DMS 273 treated with DMSO at 0.1 percent for 48 hours (cell line): ENCODE results near the gene NCOR2.
"Not testable (repeated sequence)": the region's sequence is repeated elsewhere in the genome, so short reads cannot be mapped to it uniquely, and the experiment has no call there.

Experiments
- DNase-seq: peaks from one replicate; lab custom pipeline; 2025; lab: John Stamatoyannopoulos, UW

NCOR2 gene

GRCh38 chr12:124601706-124602105 is 34.3 kb upstream of the NCOR2 start:
- no peak for DNase-seq

- DNase-seq = no peak
Observed at GRCh38 chr12:124599074-124599999, 31.9 kb upstream of the NCOR2 start.

GRCh38 chr12:124597041-124597440 is 29.6 kb upstream of the NCOR2 start:
- DNase-seq = no peak

- no peak for DNase-seq
Observed at GRCh38 chr12:124595444-124595843, 28.0 kb upstream of the NCOR2 start.

GRCh38 chr12:124594851-124595250 is 27.4 kb upstream of the NCOR2 start:
- no peak for DNase-seq

GRCh38 chr12:124593851-124594401 is 26.5 kb upstream of the NCOR2 start:
- no peak for DNase-seq

- no peak for DNase-seq
Observed at GRCh38 chr12:124593176-124593575, 25.8 kb upstream of the NCOR2 start.

GRCh38 chr12:124592481-124593160 is 25.2 kb upstream of the NCOR2 start:
- DNase-seq = no peak

- no peak for DNase-seq
Observed at GRCh38 chr12:124592050-124592449, 24.6 kb upstream of the NCOR2 start.

- DNase-seq = no peak
Observed at GRCh38 chr12:124590447-124590846, 23.0 kb upstream of the NCOR2 start.

GRCh38 chr12:124588751-124589267 is 21.4 kb upstream of the NCOR2 start:
- DNase-seq = no peak

- no peak for DNase-seq
Observed at GRCh38 chr12:124588018-124588634, 20.7 kb upstream of the NCOR2 start.

GRCh38 chr12:124586756-124587155 is 19.3 kb upstream of the NCOR2 start:
- DNase-seq = no peak

GRCh38 chr12:124584494-124584893 is 17.1 kb upstream of the NCOR2 start:
- not testable (repeated sequence) for DNase-seq

- no peak for DNase-seq
Observed at GRCh38 chr12:124583854-124584253, 16.4 kb upstream of the NCOR2 start.

- DNase-seq = no peak
Observed at GRCh38 chr12:124582108-124582424, 14.7 kb upstream of the NCOR2 start.

- no peak for DNase-seq
Observed at GRCh38 chr12:124581307-124582107, 14.1 kb upstream of the NCOR2 start.

GRCh38 chr12:124579921-124580517 is 12.6 kb upstream of the NCOR2 start:
- no peak for DNase-seq

- no peak for DNase-seq
Observed at GRCh38 chr12:124578854-124579253, 11.4 kb upstream of the NCOR2 start.

GRCh38 chr12:124578445-124578844 is 11.0 kb upstream of the NCOR2 start:
- DNase-seq = no peak

GRCh38 chr12:124577986-124578385 is 10.6 kb upstream of the NCOR2 start:
- DNase-seq = no peak
